Gastroesophageal sphincter (tissue), 3 donors: ENCODE data around the gene GGPS1.

Source experiments
- EP300 ChIP-seq: sonication (generic); formaldehyde crosslinking; IDR thresholded peaks from one replicate; pipeline ENCODE4 v1.6.1; 2017; ENCODE audit warnings: antibody characterized with exemption, mild to moderate bottlenecking
- POLR2A ChIP-seq, 2 donors: fragments of 450-650 bp; IDR thresholded peaks; one replicate each; pipeline ENCODE4 v1.6.1; 2017; ENCODE audit warnings: antibody characterized with exemption in 2 of 2, mild to moderate bottlenecking in 2 of 2, moderate library complexity in 1 of 2
- POLR2AphosphoS5 ChIP-seq: sonication (generic); formaldehyde crosslinking; IDR thresholded peaks from one replicate; pipeline ENCODE4 v1.6.1; 2017; ENCODE audit warnings: antibody characterized with exemption
- TF ChIP-seq, protein P1 (sequence below), 4 experiments: fragments of 200-600 bp in 2 of 4; fragments of 450-650 bp in 2 of 4; sonication (generic) in 1 of 4; IDR thresholded peaks; one replicate each; pipeline ENCODE4 v1.5.1; 2017 to 2019; ENCODE audit warnings: antibody characterized with exemption in 4 of 4, mild to moderate bottlenecking in 2 of 4, moderate library complexity in 2 of 4

DNA sequence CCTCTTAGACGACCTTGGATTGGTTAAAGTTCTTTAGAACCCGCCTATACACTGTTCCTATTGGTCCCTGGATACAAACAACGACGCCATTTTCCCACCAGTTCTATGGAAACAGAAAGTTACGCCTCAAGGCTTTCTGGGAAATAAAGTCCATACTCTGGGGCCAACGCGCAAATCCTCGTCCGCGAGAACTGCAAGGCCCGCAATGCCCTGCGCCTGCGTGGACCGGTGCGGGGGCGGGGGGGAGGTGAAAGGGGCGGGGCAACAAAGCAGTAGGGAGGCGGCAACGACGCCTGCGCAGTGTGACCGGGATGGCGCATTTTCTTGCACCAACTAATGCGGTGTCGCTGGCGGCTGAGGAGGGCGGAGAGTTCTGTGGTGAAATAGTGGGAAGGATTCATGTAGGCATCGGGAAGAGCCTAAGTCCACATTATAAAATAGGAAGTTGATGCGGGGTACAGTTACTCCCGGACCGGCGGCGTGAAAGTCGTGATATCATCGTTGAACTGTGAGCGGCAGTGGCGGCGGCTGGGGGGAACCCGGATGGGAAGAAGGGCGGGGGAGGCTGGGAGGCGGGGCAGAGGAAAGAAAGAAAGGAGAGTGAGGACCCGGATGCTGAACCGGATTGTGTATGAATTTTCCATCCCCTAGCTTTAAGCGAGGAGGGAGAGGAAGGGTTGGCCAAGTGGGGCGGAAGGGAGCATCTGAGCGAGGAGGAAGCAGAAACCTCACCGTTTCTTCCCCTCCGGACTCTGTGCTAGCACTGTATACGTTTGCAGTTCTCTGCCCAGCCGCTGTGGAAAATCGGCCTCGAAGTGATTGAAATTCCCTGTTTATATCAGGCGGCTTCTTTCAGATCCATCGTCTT lies at the start of gene GGPS1:
- TF ChIP-seq, protein P1, sequence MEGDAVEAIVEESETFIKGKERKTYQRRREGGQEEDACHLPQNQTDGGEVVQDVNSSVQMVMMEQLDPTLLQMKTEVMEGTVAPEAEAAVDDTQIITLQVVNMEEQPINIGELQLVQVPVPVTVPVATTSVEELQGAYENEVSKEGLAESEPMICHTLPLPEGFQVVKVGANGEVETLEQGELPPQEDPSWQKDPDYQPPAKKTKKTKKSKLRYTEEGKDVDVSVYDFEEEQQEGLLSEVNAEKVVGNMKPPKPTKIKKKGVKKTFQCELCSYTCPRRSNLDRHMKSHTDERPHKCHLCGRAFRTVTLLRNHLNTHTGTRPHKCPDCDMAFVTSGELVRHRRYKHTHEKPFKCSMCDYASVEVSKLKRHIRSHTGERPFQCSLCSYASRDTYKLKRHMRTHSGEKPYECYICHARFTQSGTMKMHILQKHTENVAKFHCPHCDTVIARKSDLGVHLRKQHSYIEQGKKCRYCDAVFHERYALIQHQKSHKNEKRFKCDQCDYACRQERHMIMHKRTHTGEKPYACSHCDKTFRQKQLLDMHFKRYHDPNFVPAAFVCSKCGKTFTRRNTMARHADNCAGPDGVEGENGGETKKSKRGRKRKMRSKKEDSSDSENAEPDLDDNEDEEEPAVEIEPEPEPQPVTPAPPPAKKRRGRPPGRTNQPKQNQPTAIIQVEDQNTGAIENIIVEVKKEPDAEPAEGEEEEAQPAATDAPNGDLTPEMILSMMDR (IDR thresholded peaks at IDR 0.05): peak in 1 of 4 experiments; percentile 27
- TF ChIP-seq POLR2A (IDR thresholded peaks at IDR 0.05): peak; percentile 70 to 71
- no peak for TF ChIP-seq EP300
- peak; percentile 92 for TF ChIP-seq POLR2AphosphoS5
